Right renal pelvis (tissue), 4 donors: Measurements from ENCODE around the gene TMEM175. TPM values are rescaled to one million over a fixed set of nuclear protein-coding genes. Genes with fewer than 3 reads are reported as not detected.

Experiments
- DNase-seq, 4 donors: peaks; one replicate each; pipeline ENCODE4 v3.0.0-alpha.2; 2013; ENCODE audit warnings: low read depth in 4 of 4, low spot score in 3 of 4, missing footprints in 1 of 4
- polyA plus RNA-seq, 4 donors: library from polyadenylated mRNA; unstranded; fragments of 120-200 nt; gene quantifications; one replicate each; pipeline ENCODE4 v1.2.1, GENCODE V29; 2013; ENCODE audit not compliant: insufficient read length in 4 of 4

Gene TMEM175, protein sequence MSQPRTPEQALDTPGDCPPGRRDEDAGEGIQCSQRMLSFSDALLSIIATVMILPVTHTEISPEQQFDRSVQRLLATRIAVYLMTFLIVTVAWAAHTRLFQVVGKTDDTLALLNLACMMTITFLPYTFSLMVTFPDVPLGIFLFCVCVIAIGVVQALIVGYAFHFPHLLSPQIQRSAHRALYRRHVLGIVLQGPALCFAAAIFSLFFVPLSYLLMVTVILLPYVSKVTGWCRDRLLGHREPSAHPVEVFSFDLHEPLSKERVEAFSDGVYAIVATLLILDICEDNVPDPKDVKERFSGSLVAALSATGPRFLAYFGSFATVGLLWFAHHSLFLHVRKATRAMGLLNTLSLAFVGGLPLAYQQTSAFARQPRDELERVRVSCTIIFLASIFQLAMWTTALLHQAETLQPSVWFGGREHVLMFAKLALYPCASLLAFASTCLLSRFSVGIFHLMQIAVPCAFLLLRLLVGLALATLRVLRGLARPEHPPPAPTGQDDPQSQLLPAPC
- 10 to 100 TPM; 21.6 to 26.8 (median 23.5) TPM for polyA plus RNA-seq

- DNase-seq: peak; percentile 86 to 97 (median 92)
Measured at GRCh38 chr4:931960-932712, at the start of gene TMEM175, which contains the start of gene GAK. Gene TMEM175 (plus strand): TSS chr4:932460. CDS start chr4:947740, 15,280 bp downstream. Gene GAK (minus strand): TSS chr4:932316. CDS start chr4:932187, 129 bp downstream.

DNA sequence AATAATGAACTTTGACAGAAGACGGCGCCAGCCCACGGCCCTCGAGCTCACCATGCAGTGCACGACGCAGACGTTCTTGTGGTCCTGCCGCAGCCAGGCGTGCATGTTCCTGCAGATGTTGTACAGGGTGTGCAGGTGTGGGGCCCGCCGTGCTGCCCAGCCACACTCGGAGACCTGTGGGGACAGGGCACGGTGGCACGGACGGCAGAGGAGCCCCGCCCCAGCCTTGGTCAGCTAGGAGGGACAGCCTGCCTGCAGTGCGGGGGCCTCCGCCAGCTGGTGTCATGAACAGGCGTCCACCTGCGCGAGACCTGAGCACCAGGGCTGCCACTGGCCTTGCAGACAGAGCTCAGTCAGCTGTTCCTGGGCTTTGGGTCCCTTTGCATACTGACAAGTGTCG lies 49.6 kb upstream of the TMEM175 start:
- no peak for DNase-seq

DNA sequence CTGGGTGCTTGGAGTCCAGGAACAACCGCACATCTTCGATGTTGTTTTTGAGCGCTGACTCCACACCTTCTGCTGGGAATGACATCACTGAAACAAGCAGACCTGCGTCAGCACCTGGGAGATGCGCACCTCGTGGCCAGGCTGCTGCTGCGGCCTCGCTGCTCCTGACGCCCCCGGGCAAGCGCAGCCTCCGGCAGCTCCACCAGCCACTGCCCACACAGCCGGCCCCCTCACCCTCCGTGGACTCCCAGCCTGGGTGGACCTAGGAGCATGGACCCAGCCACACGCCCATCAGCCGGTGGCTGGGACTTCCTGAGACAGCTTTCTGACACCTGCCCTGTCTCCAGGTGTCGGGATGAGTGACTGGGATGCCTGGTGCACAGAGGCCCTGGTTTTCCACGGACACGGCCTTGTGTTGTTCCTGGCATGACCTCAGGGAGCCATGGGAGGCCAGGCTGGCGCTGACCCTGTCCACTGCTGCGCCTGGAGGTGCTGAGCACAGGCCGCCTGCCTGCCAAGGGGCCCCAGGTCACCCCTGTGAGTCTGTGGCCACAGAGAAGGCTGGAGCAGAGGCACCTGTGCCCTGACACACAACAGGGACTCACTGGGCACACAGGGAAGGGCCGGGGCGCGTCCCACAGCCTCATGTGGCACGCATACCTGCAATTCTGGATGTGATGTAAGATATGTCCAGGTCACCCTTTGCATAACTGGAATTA lies 48.7 kb upstream of the TMEM175 start:
- DNase-seq: no peak

DNA sequence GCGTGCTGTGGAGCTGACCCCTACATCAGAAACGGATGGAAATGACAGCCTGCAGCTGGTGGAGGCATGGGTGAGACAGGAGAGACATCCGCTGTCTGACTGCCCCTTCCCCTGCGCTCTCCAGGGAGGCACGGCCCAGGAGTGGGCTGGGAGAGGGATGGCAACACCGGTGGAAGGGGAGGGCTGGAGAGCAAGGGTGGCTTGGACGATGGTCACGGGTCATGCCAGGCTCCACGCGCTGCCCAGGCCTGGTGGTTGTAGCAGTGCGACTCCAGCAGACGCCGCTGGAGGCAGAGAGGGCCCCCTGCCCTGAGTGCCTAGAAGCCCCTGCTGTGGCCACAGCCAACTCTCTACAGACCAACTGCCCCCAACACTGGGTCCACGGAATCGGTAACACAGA lies 48.0 kb upstream of the TMEM175 start:
- DNase-seq: no peak

GRCh38 chr4:884896-885295 lies 47.4 kb upstream of the TMEM175 start:
- no peak for DNase-seq

DNA sequence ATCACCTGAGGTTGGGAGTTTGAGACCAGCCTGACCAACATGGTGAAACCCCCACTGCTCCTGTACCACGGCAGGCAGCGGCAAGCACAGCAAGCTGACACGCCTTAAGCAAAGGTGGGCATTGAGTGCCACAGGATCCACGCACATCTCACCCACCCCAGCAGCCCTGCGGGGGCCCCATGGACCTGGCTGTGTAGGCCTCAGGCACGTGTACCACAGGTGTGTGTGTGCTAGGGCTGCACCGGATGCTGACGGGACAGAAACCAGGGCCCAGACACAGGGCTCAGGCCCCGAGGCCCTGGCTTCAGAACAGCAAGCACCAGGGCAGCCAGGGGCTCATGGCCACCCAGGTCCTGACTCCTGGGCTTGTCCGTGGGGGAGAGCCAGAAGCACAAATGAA lies 46.9 kb upstream of the TMEM175 start:
- no peak for DNase-seq

GRCh38 chr4:886244-886643 lies 46.0 kb upstream of the TMEM175 start:
- no peak for DNase-seq

- no peak for DNase-seq
Measured at GRCh38 chr4:887034-887763, 45.1 kb upstream of the TMEM175 start.

DNA sequence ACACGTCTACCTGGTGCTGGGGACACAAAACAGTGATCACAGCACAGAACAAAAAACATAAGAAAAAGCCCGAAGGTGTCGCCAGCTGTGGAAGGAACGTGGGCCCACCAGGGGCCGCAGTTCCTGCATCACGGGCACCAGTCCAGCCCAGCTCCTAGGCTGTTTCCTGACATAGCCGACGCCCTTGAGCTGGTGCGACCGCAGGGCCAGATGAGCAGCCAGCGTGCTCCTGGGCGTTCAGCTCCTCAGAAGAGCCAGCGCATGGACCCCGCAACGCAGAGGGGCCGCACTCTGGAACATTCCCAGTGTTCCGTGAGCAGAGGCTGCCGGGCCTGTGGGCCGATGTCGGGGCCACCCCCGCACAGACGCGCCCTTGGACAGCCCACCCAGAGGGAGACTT lies 44.2 kb upstream of the TMEM175 start:
- no peak for DNase-seq

GRCh38 chr4:889516-889915 lies 42.7 kb upstream of the TMEM175 start:
- no peak for DNase-seq

GRCh38 chr4:890036-890695 lies 42.1 kb upstream of the TMEM175 start:
- DNase-seq: no peak

DNA sequence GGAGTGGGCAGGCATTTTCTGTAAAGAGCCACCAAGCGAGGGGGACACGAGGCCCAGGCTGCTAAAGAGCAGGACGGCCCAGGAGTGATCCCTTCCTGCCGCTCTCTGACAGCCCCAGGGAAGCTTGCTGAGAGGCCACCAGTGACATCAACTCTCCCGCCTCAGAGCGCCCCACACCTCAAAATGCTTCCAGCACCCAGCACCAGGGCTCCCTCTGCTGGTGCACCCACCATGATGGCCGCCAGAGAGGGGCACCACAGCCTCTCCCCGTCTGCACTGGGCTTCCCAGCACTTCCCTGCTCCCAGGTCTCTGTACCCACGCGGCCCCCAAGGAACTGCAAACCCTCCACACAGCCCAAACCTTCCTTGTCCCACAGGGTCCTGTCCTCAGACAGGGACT lies 40.5 kb upstream of the TMEM175 start:
- no peak for DNase-seq

GRCh38 chr4:892780-893179 lies 39.5 kb upstream of the TMEM175 start:
- DNase-seq: no peak

GRCh38 chr4:893276-893994 lies 38.8 kb upstream of the TMEM175 start:
- DNase-seq: no peak

DNA sequence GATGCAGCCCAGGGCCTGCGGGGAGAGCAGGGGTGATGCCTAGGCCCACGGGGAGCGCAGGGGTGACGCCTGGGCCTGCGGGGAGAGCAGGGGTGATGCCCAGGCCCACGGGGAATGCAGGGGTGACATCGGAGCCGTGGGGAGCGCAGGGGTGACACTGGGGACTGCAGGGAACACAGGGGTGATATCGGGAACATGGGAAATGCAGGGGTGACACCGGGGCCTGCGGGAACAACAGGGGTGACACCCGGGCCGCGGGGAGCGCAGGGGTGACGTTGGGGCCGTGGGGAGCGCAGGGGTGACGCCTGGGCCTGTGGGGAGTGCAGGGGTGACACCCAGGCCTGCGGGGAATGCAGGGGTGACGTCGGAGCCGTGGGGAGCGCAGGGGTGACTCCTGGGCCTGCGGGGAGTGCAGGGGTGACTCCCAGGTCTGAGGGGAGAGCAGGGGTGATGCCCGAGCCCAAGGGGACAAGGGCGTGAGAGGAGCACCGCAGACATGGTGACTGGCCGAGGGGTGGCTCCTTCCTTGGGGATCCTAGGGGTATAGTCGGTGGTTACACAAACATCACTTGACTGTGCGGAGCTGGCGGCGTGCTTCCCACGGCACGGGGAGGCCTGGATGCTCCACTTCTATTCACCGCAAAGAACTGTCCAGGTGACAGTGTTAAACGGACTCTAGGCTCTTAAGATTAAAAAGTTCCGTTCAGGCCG lies 38.1 kb upstream of the TMEM175 start:
- DNase-seq: no peak

DNA sequence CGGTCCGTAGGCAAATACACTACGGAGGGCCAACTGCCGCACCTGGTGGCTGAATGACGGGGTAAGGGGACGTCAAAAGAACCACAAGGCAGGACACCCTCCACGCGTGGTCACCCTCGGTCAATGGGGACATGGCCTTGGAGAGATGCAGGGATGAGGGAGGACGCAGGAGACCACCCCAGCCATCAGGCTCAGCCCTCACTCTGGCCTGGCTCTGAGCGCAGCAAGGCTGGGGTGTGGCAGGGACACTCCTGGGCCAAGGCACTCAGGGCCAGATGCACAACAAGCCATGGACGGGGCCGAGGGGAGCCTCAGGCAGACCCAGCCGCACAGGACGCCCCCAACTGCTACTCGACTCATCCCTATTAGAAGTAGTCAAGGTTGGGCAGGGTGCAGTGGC lies 36.7 kb upstream of the TMEM175 start:
- no peak for DNase-seq

- no peak for DNase-seq
Measured at GRCh38 chr4:896216-896615, 36.0 kb upstream of the TMEM175 start.

DNA sequence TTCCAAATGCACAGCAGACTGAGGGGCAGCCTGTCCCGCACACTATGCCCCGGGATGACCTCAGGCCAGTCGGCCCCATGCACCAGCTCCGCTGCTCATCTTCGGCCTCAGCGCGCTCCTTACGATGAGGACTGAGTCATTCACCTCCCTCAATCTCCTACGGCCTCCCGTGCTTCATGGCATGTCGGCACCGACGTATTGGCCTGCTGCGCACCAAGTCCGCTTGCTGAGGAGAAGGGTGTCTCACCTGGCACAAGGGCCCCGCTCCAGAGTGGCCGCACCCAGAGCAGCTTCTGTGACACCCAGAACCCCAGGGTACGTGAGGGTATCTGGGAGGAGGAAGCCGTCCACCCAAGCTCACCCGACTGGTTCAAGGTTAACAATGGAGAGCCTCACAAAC lies 35.6 kb upstream of the TMEM175 start:
- no peak for DNase-seq
